ENCODE results near the gene FAM89A.
"Not testable (repeated sequence)": the region's sequence is repeated elsewhere in the genome, so short reads cannot be mapped to it uniquely, and the experiment has no call there.

The FAM89A gene

GRCh38 chr1:231028682-231029081, 11.4 kb downstream of the FAM89A start:
- peak; percentile 69 for DNase-seq

GRCh38 chr1:231027971-231028370, 12.1 kb downstream of the FAM89A start:
- DNase-seq = no peak

GRCh38 chr1:231027136-231027925, 12.7 kb downstream of the FAM89A start:
- no peak for DNase-seq

GRCh38 chr1:231026576-231026975, 13.5 kb downstream of the FAM89A start:
- DNase-seq = no peak

- no peak for DNase-seq
Observed at GRCh38 chr1:231023150-231023549, 16.9 kb downstream of the FAM89A start.

- DNase-seq = not testable (repeated sequence)
Observed at GRCh38 chr1:231022543-231022942, 17.5 kb downstream of the FAM89A start.

- DNase-seq = no peak
Observed at GRCh38 chr1:231021540-231022031, 18.5 kb downstream of the FAM89A start.

- no peak for DNase-seq
Observed at GRCh38 chr1:231020816-231021215, 19.2 kb downstream of the FAM89A start.

GRCh38 chr1:231020139-231020601, 19.9 kb downstream of the FAM89A start:
- peak; percentile 5 for DNase-seq

GRCh38 chr1:231019711-231020110, 20.3 kb downstream of the FAM89A start:
- DNase-seq = no peak

GRCh38 chr1:231016966-231017365, 23.1 kb downstream of the FAM89A start:
- no peak for DNase-seq

- no peak for DNase-seq
Observed at GRCh38 chr1:231016234-231016633, 23.8 kb downstream of the FAM89A start.

GRCh38 chr1:231013391-231014015, 26.6 kb downstream of the FAM89A start:
- DNase-seq = no peak

GRCh38 chr1:231011963-231012362, 28.1 kb downstream of the FAM89A start:
- no peak for DNase-seq

- DNase-seq = no peak
Observed at GRCh38 chr1:231011360-231011759, 28.7 kb downstream of the FAM89A start.

- DNase-seq = not testable (repeated sequence)
Observed at GRCh38 chr1:231007535-231007934, 32.5 kb downstream of the FAM89A start.

- no peak for DNase-seq
Observed at GRCh38 chr1:231001892-231002291, 38.2 kb downstream of the FAM89A start.

- DNase-seq = no peak
Observed at GRCh38 chr1:231000639-231001038, 39.4 kb downstream of the FAM89A start.

GRCh38 chr1:231000201-231000600, 39.9 kb downstream of the FAM89A start:
- DNase-seq = no peak

GRCh38 chr1:230994860-230995259, 45.2 kb downstream of the FAM89A start:
- DNase-seq = no peak

GRCh38 chr1:230992100-230992774, 47.8 kb downstream of the FAM89A start:
- peak; percentile 27 for DNase-seq

- DNase-seq = no peak
Observed at GRCh38 chr1:230987448-230987847, 52.6 kb downstream of the FAM89A start.

GRCh38 chr1:230986976-230987375, 53.1 kb downstream of the FAM89A start:
- DNase-seq = no peak

- no peak for DNase-seq
Observed at GRCh38 chr1:230985711-230986110, 54.3 kb downstream of the FAM89A start.
